Ascending aorta (tissue), 2 donors: ENCODE measurements around the gene PCSK7. TPM values are rescaled to one million over a fixed set of nuclear protein-coding genes. Genes with fewer than 3 reads are reported as not detected.

Experiments
- DNase-seq, 2 donors: peaks; one replicate each; pipeline ENCODE4 v3.0.0-alpha.2; 2019; ENCODE audit warnings: low spot score in 2 of 2
- H3K27ac ChIP-seq, 2 donors: fragments of 200-600 bp; sonication (generic); one replicate each; pipeline ENCODE4 v1.5.1; 2016 to 2017; ENCODE audit warnings: mild to moderate bottlenecking in 1 of 2
- H3K27me3 ChIP-seq: fragments of 200-600 bp; sonication (generic); one replicate; pipeline ENCODE4 v1.5.1; 2017
- H3K36me3 ChIP-seq, 2 donors: fragments of 200-600 bp; sonication (generic); one replicate each; pipeline ENCODE4 v1.5.1; 2016
- H3K4me1 ChIP-seq, 2 donors: fragments of 200-600 bp; sonication (generic); one replicate each; pipeline ENCODE4 v1.5.1; 2016 to 2017; ENCODE audit warnings: mild to moderate bottlenecking in 1 of 2
- H3K4me3 ChIP-seq, 2 donors: fragments of 200-600 bp; sonication (generic); one replicate each; pipeline ENCODE4 v1.5.1; 2016 to 2017; ENCODE audit warnings: mild to moderate bottlenecking in 1 of 2
- H3K9me3 ChIP-seq, 2 donors: fragments of 200-600 bp; sonication (generic); one replicate each; pipeline ENCODE4 v1.5.1; 2016
- CTCF ChIP-seq, 3 experiments: fragments of 200-600 bp in 2 of 3; fragments of 450-650 bp in 1 of 3; sonication (generic) in 2 of 3; IDR thresholded peaks; one replicate each; pipeline ENCODE4 v1.5.1; 2016 to 2019; ENCODE audit warnings: antibody characterized with exemption in 3 of 3, mild to moderate bottlenecking in 1 of 3, moderate library complexity in 1 of 3
- intact Hi-C: fragments of 100-400 bp; cut with DNase I; formaldehyde crosslinking; loops from one replicate; pipeline ENCODE4 v1.15.1; 2023
- total RNA-seq: library from RNA; depleted of rRNA; stranded (reverse); fragments of >200 nt; gene quantifications from one replicate; pipeline ENCODE4 v1.1.0, GENCODE V29; 2016

The PCSK7 gene
- total RNA-seq, 1 donor from 2014 or later: 112 TPM

- peak within 1 kb of the TSS; percentile 98 to 99 for H3K27ac ChIP-seq
- H3K4me1 ChIP-seq: peaks cover 14 to 28% of the 10 kb centered on the region in 2 donors
- peaks cover 12 to 18% of the 10 kb centered on the region in 2 donors for H3K36me3 ChIP-seq
- H3K9me3 ChIP-seq: no peaks in the 10 kb centered on the region
- peak; percentile 79 to 97 for DNase-seq
- TF ChIP-seq CTCF (IDR thresholded peaks at IDR 0.05): peak in 1 of 3 experiments; percentile 7
- intact Hi-C loops: loop anchor here (1.0 to 10.0 kb wide), 5 partner anchors 21 to 1259 kb away; partner anchors contain the start of genes BACE1, KMT2A, PAFAH1B2 and PCSK7
- peak within 1 kb of the TSS; percentile 84 to 97 for H3K4me3 ChIP-seq
- H3K27me3 ChIP-seq: no peaks in the 10 kb centered on the region
These were observed 53.5 kb downstream of the PCSK7 start, which contains the start of gene SIDT2 for GRCh38 chr11:117178210-117179034. Gene SIDT2, plus strand, starts transcription at chr11:117178743. Its CDS starts 521 bp downstream, at chr11:117179264.

GRCh38 chr11:117177534-117178209, 54.2 kb downstream of the PCSK7 start:
- no peak for TF ChIP-seq CTCF (IDR thresholded peaks at IDR 0.05)
- DNase-seq: no peak
- Histone ChIP-seq H3K4me1 (peaks cover 14 to 28% of the 10 kb centered on the region in 2 donors), H3K36me3 (peaks cover 4 to 11% of the 10 kb centered on the region in 2 donors), H3K27me3 (no peaks in the 10 kb centered on the region), H3K9me3 (no peaks in the 10 kb centered on the region), H3K4me3 (peak overlapping the region; percentile 84 to 97), H3K27ac (peak overlapping the region; percentile 98 to 99)
- intact Hi-C loops: loop anchor here (1.0 to 10.0 kb wide), 5 partner anchors 22 to 1260 kb away; partner anchors contain the start of genes BACE1, KMT2A, PAFAH1B2 and PCSK7

- intact Hi-C loops: loop anchor here (5.0 to 10.0 kb wide), 2 partner anchors 139 to 1261 kb away; partner anchors contain the start of genes BACE1 and KMT2A
- Histone ChIP-seq H3K9me3 (no peaks in the 10 kb centered on the region), H3K27ac (no peak overlapping the region), H3K27me3 (no peaks in the 10 kb centered on the region), H3K36me3 (peaks cover 0 to 3% of the 10 kb centered on the region in 2 donors), H3K4me1 (peaks cover 12 to 22% of the 10 kb centered on the region in 2 donors), H3K4me3 (no peak overlapping the region)
- no peak for TF ChIP-seq CTCF (IDR thresholded peaks at IDR 0.05)
- no peak for DNase-seq
These were observed 55.7 kb downstream of the PCSK7 start for GRCh38 chr11:117176186-117176585.

DNA sequence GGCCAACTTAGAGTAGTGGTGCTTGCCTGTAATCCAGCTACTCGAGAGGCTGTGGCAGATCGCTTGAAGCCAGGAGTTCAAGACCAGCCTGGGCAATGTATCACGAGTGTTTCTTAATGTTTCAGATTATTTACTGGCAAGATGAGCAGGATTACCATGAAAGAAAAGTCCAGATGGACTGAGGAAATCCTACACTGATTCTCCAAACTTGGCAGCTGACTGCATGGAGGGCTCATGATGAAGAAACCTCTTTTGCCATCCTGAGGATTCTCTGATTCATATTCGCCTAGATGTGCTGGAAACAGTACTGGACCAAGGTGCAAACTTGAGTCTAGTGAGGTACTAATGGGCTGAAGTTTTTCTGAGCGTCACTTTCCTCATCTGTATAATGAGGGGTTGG, 56.1 kb downstream of the PCSK7 start:
- Histone ChIP-seq H3K4me1 (peaks cover 8 to 18% of the 10 kb centered on the region in 2 donors), H3K36me3 (peaks cover 0 to 3% of the 10 kb centered on the region in 2 donors), H3K27me3 (no peaks in the 10 kb centered on the region), H3K4me3 (no peak overlapping the region), H3K9me3 (no peaks in the 10 kb centered on the region), H3K27ac (no peak overlapping the region)
- TF ChIP-seq CTCF (IDR thresholded peaks at IDR 0.05): no peak
- no peak for DNase-seq
- intact Hi-C loops: loop anchor here (5.0 to 10.0 kb wide), 2 partner anchors 139 to 1262 kb away; partner anchors contain the start of genes BACE1 and KMT2A

DNA sequence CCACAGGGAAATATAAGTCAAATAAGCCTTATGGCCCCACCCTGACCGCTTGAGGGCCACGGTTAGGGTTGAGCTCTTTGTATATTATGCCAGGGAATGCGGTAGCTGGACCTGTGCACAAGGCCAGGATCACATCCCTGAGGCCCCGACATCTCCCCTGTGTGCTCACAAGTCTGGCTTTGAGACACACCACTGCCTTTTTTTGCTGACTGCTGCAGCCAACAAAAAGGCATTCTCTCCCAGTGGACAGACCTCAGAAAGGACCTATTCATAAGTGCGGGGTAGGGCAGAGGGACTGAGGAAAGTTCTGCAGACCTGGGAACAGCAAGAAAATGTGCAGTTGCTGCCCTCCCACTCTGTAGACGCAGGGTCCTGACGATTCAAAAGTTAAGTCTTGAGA, 56.8 kb downstream of the PCSK7 start:
- TF ChIP-seq CTCF (IDR thresholded peaks at IDR 0.05): no peak
- Histone ChIP-seq H3K36me3 (peaks cover 0 to 8% of the 10 kb centered on the region in 2 donors), H3K4me1 (peaks cover 1 to 12% of the 10 kb centered on the region in 2 donors), H3K4me3 (no peak overlapping the region), H3K9me3 (no peaks in the 10 kb centered on the region), H3K27me3 (no peaks in the 10 kb centered on the region), H3K27ac (peak overlapping the region in 1 of 2 donors; percentile 11)
- intact Hi-C loops: loop anchor here (5.0 to 10.0 kb wide), 2 partner anchors 140 to 1262 kb away; partner anchors contain the start of genes BACE1 and KMT2A
- DNase-seq: no peak
